HG03571 (cell line): ENCODE data around the gene TYW1B.
"Not testable (repeated sequence)": the region's sequence is repeated elsewhere in the genome, so short reads cannot be mapped to it uniquely, and the experiment has no call there.

ENCODE experiments used
- ATAC-seq: cut with Tn5 transposase; IDR thresholded peaks from one replicate; pipeline ENCODE4 v1.9.1; 2021; ENCODE audit not compliant: unreplicated experiment

Gene TYW1B

DNA sequence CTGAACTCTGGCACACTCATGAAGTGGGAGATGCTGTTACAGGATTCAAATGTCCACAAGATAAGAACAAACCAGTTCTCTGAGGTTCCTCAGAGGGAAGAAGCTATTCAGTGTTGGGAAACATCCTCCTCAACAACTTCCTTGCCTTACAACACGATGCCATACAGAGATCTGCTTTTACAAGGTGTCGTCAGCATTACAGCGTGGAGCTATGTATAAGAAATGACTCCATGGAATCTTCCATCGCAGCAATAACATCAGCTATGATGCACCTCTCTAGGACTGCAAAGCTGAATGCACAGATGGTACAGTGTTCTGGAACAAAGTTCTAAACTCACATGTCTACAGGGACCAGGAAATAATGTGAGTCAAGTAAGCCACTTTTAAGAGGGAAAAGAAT is 122.3 kb downstream of the TYW1B start:
- ATAC-seq: not testable (repeated sequence)

- no peak for ATAC-seq
These were observed 123.1 kb downstream of the TYW1B start for GRCh38 chr7:72704894-72705293.

GRCh38 chr7:72700548-72700947 is 127.5 kb downstream of the TYW1B start:
- not testable (repeated sequence) for ATAC-seq

DNA sequence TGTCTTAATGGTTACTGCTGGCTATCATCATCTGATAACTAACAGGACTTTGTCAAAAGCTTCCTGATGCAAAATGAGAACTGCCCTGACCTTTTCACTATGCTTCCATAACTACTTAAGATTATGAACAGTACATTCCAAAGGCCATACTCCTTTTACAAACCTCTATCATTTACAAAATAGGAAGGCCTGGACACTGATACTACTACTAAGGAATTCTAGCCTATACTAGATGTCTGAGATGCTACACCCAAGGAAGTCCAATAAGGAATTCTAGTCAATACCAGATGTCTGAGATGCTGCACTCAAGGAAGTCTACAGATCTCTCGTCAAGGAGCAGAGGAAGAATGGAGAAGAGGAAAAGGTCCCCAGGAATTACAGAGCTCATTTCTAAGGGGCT is 130.9 kb downstream of the TYW1B start:
- not testable (repeated sequence) for ATAC-seq

DNA sequence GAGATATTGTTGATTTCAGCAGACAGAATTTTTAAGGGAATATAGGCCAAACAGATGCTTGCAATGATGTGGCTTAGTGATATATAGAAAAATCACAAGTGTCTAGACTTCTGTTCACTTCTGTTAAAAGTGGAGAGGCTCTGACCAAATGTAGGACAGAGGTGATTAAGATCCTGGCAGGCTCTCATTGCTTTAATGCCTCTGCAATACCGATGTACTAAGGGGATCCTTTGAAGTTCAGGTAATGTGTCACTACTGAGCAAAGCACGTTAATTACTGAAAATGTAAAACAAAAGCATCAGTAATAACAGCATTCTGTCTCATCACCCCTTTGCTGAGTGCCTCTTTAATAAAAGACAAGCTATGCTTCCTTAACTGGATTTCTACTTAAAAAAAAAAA is 131.4 kb downstream of the TYW1B start:
- ATAC-seq: not testable (repeated sequence)

- ATAC-seq: not testable (repeated sequence)
These were observed 132.5 kb downstream of the TYW1B start for GRCh38 chr7:72695482-72695881.

GRCh38 chr7:72691442-72691841 is 136.6 kb downstream of the TYW1B start:
- not testable (repeated sequence) for ATAC-seq

DNA sequence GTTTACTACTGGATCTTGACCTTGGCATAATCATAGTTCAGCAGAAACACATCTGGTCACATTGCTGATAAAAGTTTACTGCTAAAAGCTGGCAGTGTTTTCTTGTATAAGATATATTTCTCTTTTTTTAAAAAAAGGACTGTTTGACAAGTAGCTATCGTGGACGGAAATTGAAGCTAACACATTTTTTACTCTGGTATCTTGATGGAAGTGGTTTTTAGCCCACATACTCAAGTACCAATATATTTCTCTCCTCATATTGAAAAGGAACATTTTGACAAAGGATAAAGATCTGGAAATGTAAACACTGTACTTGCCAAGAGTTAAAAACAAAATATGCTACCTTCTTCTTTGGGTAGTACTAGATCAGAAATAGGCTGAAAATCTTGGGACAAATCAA is 137.8 kb downstream of the TYW1B start:
- ATAC-seq: not testable (repeated sequence)

DNA sequence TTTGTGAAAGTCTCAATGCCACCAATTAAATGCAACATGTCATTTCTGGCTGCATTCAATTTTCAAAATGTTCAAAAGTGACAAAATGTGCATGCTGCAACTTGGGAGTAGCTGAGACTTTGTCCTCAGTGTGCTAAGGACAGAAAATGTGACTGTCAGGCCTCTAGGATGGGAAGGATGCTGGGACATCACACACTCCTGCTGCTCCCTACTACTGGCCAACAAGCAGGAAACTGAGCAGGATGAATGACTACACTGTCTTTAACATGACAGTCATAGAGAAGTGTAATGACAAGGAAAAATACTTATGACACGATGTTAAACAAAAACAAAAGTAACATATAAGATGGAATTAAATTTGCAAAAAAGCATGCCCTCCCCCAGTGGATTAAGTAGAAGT is 138.7 kb downstream of the TYW1B start:
- ATAC-seq: not testable (repeated sequence)

DNA sequence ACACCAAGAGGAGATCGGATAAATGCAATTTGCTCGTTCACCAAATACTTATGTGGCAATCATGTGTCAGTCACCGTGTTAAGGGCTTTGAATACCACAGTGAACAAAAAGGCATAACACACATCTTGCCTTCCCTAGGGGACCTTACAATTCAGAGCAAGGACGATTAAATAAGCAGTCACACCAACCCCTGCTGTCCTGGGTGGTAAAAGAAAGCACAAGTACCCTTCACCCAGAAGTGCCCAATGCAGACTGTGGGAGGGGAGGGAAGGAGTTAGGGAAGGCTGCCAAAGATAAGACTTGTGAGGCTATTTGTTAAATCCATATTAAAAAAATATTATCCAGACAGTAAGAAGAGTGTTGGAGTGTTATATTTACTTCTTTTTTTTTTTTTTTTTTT is 146.8 kb downstream of the TYW1B start:
- not testable (repeated sequence) for ATAC-seq

DNA sequence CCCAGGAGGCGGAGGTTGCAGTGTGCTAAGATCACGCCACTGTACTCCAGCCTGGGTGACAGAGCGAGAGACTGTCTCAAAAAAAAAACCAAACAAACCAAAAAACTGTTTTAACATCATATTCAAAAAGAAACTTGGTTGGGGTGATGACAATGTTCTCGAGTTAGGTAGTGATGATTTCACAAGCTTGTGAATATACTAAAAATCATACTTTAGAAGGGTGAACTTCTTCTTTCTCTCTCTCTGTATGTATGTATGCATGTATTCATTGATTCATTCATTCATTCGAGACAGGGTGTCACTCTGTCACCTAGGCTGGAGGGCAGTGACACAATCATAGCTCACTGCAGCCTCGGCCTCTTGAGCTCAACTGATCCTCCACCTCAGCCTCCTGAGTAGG is 151.1 kb downstream of the TYW1B start:
- ATAC-seq: not testable (repeated sequence)

GRCh38 chr7:72676086-72676690 is 151.8 kb downstream of the TYW1B start:
- not testable (repeated sequence) for ATAC-seq

DNA sequence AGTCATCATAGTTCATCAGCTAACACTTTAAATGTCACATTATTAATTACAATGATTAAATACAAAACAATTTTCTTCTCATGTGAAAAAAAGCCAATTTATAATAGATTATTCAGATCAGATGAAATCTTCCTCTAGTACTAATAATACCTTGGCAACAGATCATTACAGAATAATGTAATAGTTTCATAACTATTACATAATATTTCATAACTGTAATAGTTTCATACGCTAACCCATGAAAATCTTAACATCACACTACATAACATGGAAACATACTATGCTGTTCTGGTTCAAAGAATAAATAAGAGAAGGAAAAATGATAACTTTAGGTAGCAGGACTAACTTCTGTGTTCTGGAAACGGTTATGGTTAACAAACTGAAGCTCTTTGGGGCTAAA is 152.3 kb downstream of the TYW1B start:
- ATAC-seq: not testable (repeated sequence)

GRCh38 chr7:72674394-72674793 is 153.6 kb downstream of the TYW1B start:
- ATAC-seq: no peak

DNA sequence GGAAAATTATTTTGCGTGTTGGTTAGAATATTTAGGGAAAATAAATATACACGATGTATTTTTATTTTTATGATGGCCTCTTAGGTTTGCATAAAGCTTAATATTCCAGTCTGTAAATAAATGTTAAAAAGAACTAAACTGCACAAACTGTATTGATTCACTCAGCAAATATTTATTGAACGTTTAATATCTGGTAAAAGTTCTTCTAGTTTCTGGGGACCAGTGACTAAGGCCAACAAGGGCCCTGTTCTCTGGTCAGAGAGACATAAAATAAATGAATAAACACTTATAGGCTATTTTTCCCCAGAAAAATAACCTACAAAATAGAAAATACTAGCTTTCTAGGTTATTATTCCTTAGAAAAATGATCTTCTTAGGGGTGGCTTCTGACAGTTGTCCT is 157.2 kb downstream of the TYW1B start:
- ATAC-seq: not testable (repeated sequence)

DNA sequence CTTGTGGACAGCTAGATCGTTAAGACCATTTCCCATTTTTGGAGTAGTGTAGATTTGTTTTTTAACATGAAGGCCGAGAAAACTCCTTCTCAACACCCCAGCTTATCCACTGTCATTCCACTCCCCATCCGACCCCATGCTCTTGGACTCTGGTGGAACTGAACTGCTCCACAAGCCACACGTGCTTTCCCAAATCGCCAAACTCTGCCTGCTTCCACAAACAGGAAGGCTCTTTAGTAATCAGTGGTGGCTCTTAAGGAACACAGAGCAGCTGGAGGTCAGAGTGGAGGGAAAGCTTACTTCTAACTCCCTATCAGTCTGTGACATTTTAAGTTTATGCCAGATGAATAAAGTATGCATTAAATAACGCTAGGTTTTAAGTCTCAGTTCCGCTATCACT is 159.6 kb downstream of the TYW1B start:
- ATAC-seq: not testable (repeated sequence)

- ATAC-seq: not testable (repeated sequence)
These were observed 161.0 kb downstream of the TYW1B start for GRCh38 chr7:72667049-72667448.

GRCh38 chr7:72648574-72648973 is 179.4 kb downstream of the TYW1B start:
- not testable (repeated sequence) for ATAC-seq

DNA sequence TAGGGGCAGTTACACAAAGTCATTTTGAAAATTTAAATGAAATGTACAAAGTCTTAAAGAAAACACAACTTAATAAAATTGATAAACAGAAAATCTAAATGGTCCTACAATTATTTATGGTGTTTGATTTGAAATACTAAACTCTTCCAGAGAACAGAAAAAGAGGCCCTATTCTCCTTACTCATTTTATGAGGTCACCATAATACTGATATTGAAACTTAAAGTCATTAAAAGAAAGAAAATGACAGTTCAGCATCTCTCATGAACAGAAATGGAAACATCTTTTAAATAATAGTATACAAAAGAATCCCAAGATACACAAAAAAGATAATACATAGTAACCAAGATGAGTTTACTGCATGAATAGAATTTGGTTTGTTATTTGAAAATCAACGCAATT is 184.3 kb downstream of the TYW1B start:
- ATAC-seq: not testable (repeated sequence)

DNA sequence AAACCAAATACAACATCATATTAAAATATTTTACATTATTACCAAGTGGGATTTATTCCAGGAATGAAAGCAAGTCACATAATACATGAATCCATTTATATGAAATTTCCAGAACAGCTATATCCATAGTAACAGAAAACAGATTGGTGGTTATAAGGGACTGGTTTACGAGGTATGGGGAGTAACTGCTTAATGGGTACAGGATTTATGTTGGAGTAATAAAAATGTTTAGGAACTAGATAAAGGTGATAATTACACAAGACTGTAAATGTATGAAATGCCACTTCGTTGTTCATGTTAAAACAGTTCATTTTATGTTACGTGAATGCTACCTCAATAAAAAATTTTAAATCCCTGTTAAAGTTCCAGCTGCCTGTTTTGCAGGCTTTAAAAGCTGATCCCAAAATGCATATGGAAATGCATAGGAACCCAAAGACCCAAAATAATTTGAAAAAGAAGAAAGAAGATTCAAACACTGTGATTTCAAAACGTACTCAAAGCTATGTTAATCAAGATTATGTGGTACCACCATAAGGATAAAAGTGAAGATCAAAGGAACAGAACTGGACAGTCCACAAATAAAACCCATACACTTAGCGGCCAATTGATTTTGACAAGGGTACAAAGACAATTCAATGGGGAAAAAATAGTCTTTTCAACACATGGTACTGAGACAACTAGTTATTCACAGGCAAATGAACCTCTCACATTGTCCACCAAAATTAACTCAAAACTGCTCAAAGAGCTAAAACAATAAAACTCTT is 186.3 kb downstream of the TYW1B start:
- ATAC-seq: not testable (repeated sequence)

GRCh38 chr7:72640740-72641139 is 187.3 kb downstream of the TYW1B start:
- not testable (repeated sequence) for ATAC-seq

GRCh38 chr7:72635273-72635908 is 192.6 kb downstream of the TYW1B start:
- ATAC-seq: not testable (repeated sequence)
